IPS DF 4.7 (cell line): ENCODE data around the gene SHF.
"Not testable (repeated sequence)": the region's sequence is repeated elsewhere in the genome, so short reads cannot be mapped to it uniquely, and the experiment has no call there.

ENCODE experiments used
- DNase-seq: peaks from one replicate; pipeline ENCODE4 v3.0.0-alpha.2; 2013; ENCODE audit warnings: low spot score; ENCODE audit errors: extremely low read depth

The SHF gene

DNA sequence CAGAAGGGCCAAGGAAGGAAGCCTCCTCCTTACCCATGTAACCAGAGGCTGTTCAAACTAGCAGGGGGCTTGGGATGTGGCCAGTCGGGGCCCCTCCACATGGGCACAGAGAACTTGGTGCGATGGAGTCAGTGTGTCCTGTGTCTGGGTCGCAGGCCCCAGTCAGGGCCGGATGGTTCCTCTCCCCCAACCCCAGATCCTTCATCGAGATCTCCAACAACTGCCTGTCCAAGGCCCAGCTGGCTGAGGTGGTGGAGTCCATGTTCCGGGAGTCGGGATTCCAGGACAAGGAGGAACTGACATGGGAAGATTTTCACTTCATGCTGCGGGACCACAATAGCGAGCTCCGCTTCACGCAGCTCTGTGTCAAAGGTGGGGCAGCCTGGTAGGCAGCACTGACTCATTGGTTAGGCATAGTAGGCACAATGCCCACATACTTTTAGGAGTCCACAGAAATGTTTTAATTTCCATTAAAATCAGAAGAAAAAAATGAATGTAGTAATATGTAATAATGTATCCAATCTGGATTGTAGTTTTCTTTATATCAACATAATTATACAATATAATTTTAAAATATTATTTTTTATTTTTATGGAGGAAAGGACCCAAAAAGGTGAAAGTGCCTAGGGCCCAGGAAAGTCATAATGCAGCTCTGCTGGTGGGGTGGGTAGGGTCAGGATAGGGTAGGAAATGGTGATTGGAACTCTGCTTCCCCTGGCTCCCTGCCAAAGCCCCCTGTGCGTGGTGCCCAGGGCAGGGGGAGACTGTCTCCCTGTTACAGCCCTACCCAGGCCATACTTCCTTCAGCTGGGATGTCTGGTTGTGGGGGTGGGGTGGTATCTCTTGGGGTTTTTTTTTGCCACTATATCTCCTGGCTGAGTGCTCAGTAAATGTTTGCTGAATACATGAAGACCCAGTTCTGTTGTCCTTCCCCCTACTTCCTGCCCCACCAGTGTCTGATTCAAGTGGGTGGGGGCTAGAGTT lies 39.4 kb downstream of the SHF start:
- DNase-seq, result no peak

DNA sequence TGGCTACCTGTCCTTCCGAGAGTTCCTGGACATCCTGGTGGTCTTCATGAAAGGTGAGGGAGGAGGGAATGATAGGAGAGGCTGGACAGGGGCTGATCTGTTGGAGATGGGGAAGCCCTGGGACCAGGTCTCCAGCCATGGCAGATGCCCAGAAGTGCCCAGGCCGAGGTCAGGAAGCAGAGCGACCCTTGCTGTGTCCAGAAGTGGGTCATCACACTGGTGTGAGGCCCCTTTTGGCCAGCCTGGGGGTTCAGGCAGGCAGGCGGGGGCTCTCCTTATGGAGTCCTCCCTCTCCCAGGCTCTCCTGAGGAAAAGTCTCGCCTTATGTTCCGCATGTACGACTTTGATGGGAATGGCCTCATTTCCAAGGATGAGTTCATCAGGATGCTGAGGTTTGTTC lies 40.2 kb downstream of the SHF start:
- no peak for DNase-seq

- no peak for DNase-seq
These were observed 41.4 kb downstream of the SHF start for GRCh38 chr15:45146405-45146804.

DNA sequence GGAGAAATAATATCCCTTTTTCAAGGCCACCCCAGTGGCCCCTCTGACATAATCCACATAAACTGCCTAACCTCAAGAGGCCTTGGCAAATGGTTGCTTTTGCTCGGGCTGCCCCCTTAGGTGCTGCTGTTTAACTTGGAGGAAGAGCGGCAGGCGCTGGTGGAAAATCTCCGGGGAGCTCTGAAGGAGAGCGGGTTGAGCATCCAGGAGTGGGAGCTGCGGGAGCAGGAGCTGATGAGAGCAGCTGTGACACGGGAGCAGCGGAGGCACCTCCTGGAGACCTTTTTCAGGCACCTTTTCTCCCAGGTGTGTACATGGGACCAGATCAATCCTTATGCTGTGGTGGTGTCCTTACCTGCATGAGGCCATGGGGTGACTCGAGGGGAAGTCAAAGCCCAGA lies 43.0 kb downstream of the SHF start:
- no peak for DNase-seq

- DNase-seq, result no peak
These were observed 43.8 kb downstream of the SHF start for GRCh38 chr15:45143946-45144345.

GRCh38 chr15:45143056-45143455 lies 44.7 kb downstream of the SHF start:
- no peak for DNase-seq

DNA sequence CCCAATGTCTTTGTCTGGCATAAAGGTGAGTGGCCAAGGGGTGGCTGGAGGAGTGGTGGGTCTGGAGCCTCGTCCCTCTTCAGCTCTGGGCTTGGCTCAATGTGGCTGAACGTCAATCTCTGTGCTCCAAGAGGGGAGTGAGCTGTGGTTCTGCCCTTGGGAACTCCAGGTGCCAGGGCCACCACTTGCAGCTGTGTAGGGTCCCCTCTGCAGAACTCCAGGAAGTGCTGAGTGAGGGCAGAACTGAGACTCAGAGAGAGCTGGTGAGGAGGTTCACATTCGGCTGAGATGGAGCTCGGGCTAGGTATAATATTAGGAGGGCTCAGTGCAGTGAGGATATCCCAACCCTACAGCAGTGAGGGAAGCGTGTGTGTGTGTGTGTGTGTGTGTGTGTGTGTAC lies 46.4 kb downstream of the SHF start:
- no peak for DNase-seq

DNA sequence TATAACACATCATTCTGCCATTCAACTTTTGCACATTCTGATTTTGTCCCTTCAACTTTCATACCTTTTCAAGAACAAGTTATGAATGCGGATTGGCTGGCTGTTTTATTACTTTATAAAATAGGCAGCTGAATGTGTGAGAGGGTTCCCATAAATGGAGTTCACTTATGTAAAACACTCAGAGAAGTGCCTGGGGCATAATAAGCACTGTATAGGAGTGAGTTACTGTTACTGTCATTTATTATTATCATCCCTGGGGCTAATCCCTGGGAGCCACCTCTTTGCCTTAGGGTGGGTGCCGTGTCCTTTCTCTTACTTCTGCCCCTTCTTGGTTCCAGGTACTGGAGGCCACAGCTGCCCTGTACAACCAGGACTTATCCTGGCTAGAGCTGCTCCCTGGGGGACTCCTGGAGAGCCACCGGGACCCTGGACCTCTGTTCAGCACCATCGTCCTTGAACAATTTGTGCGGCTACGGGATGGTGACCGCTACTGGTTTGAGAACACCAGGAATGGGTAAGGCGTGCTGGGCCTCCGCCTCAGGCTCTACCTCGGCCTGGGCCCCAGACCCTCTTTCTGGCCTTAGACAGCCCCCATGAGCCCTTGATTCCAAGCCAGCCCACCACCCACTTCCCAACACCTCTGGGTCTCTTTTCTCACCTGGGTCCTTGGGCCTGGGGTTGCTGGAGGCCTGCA lies 47.1 kb downstream of the SHF start:
- DNase-seq, result no peak

DNA sequence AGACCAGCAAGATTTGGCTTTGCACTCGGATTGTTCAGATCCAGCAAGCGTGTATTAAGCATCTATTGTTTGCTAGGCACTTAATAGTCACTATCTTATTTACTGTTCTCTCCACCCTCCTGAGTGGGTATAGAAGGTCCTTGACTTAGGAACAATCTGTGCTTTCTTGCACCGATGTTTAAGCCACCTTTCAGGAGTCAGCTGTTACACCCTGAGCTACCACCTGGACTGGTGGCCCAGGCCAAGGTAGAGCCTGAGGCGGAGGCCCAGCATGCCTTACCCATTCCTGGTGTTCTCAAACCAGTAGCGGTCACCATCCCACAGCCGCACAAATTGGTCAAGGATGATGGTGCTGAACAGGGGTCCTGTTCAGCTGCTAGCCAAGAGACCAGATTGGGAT lies 48.0 kb downstream of the SHF start:
- DNase-seq, result no peak

GRCh38 chr15:45138814-45139765 lies 48.7 kb downstream of the SHF start:
- no peak for DNase-seq

DNA sequence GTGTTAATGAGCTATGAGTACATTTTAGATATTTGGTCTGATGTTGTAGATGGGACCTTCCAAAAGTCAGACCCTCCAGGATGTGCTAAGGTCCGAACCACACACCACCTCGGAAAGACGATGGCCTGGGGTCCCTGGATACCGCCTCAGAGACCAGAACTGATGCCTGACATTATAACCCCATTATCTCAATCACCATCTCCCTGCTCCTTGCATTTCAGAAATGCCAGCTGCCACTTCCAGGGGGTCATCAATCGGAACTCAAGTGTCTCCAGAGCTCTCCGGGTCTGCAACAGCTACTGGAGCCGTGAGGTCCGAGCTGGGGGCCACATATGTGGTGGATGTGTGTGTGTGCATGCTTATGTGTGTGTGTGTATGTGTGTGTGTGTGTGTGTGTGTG lies 50.1 kb downstream of the SHF start:
- DNase-seq, result no peak

- no peak for DNase-seq
These were observed 51.4 kb downstream of the SHF start for GRCh38 chr15:45136378-45136764.

- DNase-seq, result not testable (repeated sequence)
These were observed 51.9 kb downstream of the SHF start for GRCh38 chr15:45135705-45136377.

DNA sequence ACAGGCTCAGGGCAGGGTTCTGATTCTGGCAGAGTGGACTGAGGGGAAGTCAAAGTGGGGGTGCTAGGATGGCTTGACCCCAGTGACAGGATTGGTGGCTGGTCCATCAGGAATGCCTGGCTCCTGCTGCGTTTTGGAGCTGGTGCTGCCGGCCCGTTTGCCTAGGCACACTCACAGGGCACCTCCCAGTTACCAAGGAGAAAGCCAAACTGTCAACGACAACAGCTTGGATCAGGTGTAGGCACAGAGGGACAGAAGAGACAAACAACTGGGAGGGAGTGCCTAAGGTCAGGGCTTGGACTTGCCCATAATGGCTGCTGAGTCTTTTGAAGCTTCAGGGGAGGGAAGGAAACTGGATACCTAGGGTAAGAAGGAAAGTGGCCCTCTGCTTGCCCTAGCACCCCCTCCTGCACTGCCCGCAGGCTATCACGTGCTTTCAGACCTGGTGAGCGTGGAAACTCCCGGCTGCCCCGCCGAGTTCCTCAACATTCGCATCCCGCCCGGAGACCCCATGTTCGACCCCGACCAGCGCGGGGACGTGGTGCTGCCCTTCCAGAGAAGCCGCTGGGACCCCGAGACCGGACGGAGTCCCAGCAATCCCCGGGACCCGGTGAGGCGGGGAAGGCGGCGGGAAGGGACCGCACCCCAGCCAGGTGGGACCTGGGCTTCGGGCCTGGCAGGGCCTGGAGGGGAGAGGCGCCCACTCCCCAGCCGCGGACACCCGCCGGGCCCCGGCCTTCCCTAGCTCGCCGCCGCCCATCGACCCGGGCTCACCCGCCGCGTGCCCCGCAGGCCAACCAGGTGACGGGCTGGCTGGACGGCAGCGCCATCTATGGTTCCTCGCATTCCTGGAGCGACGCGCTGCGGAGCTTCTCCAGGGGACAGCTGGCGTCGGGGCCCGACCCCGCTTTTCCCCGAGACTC lies 52.8 kb downstream of the SHF start:
- DNase-seq, result no peak

- DNase-seq, result no peak
These were observed 53.7 kb downstream of the SHF start for GRCh38 chr15:45134046-45134445.

- no peak for DNase-seq
These were observed 54.2 kb downstream of the SHF start for GRCh38 chr15:45133561-45133920.

DNA sequence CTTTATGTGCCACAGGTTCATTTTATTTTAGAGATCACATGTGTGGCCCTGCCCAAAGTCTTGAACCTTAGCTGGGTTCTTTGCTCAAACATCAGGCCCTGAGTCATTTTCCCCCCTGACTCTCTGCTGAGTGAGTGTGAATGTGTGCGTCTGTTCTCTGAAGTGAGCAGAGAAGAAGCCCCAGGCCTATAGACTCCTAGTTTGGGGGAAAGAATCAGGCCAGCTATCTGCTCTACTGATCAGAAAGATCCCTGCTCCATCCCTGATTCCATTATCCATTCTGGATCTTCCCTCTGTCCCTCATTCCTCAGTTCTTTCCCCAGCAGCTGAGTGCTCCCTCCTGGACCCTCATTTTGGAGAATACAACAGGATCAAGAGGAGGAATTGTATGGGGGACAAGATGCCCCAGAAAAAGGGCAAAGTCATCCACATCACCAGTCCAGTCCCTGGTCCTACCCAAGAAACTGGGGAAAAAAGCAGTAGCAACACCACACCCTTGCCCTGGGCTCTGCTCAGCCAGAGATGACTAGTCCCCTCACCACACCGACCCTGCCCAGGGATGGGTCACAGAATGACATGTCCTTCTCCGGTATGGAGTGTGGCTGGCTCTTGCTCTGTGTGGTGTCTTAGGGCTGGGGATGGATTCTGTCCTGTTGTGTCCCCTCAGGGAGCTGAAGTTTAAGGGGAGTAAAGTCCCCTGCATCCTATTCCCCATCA lies 54.8 kb downstream of the SHF start:
- no peak for DNase-seq

GRCh38 chr15:45131510-45131909 lies 56.3 kb downstream of the SHF start:
- DNase-seq, result no peak

DNA sequence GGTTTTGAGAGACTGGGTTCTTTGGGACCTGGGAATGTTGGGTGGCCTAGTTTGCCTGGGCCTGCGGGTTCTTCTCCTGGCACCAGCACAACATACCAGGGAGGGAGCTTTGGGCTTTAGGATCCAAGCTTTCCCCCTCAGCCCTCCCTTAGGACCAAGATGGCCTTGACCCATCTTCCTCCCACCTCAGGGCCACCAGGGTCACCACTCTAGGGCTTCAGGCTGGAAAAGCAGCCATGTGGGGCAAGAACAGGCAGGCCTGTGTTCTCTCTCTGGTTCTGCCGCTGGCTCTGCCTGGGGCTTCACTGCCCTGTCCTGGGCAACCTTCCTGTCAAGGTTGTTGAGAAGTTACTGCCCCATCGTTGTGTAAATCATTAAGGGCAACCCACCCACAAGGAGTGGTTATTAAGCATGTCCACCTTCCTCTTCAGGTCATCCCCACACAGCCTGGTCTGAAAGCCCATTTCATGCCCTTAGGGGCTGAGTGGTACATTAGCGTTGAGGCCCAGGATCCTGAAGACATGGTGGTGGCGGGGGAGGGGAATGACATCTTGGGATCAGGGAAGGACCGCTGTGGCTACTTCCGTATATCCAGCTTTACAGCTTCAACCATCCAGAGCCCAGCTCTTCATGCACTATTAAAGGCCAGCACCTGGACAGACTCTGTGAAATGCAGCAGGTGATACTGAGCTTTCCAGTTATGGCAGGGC lies 57.3 kb downstream of the SHF start:
- no peak for DNase-seq
